Inferior parietal cortex (tissue), 1 donor: ENCODE results near the gene POLA1.

ENCODE experiments used
- DNase-seq: peaks from one replicate; pipeline ENCODE4 v3.0.0-alpha.2; 2016; ENCODE audit errors: extremely low spot score

The POLA1 gene

DNA sequence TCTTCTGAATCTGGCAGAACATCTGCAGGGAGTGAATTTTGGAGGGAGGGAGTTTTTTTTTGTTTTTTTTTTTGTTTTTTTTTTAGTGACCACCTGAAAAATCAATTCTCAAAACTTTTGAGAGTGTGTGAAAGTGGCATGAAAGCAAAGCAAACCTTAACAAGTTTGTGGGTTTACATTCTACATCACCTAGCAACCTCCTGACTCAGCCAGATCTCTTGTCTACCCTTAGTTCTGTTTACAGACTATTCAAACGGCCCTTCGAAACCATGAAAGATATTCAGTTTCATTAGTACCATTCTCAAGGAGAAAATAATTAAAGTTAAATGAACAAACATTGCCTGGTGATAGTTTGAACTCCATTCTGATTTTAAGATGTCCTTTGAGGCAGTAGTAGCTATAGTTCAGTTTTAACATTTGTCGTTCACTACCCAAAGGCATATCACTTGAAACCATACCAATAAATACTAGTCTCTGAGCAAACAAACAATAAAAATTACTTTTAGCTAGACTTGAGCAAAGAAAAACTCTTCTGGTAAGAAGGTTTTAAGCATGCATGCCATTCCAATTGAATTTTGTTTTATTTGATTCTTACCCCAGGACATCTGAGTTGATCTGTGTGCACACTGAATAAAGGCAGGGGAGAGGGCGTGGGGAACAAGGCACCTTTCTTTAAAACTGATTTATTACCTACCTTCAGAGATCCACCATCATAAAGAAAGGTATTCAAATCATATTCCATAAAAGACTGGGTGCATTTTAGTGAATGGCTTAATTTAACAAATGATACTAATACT lies 184.3 kb downstream of the POLA1 start:
- DNase-seq = no peak

DNA sequence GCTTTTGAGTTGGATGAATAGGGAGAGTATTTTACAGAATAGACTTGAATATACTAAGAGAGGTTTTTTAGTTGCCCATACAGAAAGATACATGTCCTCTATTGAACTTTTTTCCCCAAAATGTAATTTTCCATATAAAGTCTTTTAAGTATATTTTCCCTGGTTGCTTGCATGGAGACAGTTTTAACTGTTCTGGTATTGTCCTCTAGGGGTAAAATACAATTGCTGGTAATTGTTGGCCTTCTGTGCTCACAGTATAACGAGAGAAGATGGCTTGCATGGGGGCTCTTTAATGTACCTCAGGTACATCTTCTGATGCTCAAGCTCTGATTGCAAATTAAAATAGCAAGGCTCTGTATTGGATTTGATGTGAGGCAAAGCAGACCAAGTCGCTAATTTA lies 186.0 kb downstream of the POLA1 start:
- no peak for DNase-seq

DNA sequence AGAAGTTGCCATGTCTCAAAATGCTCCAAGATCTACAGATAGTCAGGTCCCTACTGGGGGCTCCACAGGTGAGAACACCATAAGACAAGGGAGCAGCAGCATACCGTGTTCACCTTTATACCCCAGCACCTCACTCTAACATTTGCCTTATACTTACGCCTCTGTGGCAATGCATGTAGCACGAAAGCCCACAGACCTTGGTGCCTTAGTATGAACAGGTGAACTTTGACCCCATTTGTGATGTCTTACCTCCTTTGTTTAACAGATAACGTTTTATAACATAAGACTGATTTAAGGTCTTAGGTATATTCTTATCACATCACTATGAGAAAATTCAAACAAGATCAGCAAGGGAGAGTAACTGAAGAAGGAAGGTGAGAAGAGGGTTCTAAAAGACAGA lies 193.2 kb downstream of the POLA1 start:
- DNase-seq = no peak

DNA sequence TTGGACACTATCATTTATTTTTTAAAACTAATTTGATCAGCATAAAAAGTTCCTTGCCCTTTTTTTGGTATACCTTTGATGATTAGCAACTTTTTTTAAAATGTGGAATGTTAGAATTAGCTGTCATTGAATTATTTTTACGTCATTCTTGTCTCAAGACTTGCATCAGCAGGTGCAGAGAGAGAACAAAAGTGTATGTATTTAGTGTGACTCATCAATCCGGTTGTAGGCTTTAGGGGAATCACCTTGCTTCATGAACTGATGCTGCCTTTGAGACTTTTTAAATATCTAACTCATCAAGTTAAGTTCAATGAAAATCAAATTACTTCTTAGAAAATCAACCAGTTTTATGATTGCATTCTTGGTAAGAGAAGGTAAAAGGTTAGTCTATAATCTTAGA lies 197.0 kb downstream of the POLA1 start:
- DNase-seq = no peak

DNA sequence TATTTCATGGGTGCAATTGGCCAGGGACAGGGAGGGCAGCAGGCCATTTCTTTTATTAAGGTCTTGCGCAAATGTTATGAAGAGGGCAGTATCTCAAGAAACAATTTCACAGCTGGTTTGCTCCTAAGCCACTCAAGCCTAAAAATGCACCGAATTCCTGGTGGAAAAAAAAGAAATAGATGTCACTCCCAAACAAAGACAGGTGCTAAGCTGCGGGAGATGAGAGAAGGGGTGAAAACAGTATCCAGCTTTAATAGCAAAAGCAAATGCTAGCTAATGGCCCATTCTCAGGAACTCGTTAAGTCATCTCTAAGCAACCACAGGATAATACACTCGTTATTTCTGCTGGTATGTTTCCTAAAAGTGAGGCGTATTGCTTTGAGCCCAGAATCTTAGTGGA lies 205.7 kb downstream of the POLA1 start:
- DNase-seq = no peak

DNA sequence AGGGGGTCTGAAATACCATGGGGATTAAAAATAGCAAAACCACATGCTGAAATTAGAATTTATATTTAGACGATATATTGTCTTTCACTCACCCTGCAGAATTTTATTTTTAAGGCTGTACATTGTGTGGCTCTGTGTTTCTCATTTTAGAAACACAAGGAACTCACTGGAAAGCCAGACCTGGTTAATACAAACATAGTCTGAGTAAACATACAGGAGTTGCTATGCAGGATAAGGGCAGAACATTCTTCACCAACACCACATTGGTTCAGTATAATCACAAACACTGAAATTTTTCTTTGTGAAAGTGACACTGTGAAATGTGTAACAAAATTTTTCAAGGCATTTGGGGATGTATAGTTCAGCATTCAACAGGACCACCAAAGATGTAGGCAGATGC lies 206.5 kb downstream of the POLA1 start:
- no peak for DNase-seq

DNA sequence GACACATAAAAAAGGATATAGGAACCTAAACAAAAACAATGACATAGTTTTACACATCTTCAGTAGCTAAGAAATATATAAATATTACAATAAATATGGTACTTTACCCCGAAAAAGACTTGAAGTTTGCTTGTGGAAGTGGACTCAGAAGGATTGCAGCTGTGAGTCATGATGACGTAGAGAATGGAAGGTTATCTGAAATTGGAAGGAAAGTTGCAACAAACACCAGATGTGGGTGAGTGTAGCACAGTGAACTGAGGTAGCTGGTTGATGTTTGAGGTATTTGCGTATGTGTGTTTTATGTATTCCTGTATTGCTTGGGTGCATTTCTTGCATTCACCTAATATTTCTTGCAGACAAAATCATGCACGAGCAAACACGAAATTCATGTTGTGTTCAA lies 209.1 kb downstream of the POLA1 start:
- no peak for DNase-seq

DNA sequence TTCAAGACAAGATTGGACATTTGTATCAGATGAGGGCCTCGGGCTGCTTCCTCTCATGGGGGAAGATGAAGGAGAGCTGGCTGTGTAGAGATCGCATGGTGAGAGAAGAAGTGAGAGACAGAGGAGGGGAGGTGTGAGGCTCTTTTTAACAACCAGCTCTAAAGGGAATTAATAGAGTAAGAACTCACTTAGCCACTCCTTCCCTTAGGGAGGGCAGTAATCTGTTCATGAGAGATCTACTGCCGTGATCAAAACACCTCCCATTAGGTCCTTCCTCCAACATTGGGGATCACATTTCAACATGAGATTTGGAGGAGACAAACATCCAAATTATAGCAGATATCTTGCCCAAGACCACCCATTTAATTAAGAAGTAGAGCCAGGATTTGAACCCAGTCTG lies 225.0 kb downstream of the POLA1 start:
- no peak for DNase-seq

DNA sequence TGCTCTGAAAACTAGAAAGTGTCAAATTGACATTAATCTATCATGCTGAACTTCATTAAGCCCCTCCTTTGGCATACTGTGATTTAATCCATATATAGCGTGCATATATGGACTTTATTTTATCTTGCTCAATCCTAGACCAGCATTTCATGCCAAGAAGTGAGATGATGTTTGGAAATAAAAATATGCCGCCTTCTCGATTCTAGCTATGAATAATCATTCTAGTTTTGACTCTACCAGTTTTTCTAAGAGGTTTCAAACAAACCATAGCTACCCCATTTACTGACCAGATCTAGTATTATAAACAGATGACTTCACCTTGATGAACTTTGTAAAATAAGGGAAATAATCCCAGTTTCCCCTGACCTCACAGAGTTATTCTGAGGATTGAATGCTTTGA lies 227.1 kb downstream of the POLA1 start:
- DNase-seq = no peak

DNA sequence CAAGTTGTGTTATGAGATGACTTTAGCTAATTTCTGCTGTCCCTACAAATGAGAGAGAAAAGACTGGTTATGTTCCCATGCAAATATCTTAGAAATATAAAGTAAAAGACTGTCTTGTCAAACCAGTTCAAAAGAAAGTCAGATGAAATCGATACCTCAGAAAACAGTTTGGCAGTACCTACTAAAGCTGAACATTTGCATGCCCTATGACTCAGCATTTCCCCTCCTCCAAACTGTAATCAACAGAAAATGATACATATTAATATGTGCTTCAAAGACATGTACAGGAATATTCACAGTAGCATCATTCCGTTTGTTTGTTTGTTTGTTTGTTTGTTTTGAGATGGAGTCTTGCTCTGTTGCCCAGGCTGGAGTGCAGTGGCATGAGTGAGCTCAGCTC lies 231.7 kb downstream of the POLA1 start:
- DNase-seq = no peak

DNA sequence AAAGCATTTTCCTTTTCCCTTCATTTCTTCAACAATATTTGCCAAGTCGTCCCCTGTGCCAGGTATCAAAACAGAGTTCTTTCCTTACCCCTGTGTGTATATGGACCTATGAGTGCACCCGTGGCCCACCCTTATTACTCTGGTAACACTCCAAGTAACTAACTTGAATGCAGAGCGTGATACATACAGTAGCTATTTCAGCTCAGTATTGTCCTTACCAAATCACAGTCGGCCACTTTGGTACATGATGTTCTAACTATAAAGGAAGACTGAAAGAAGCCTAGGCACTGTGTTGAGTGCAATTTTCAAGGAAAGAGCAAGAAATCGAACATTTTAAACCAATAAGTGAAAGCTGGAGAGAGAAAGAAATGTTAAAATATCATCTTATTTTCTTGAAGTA lies 233.7 kb downstream of the POLA1 start:
- no peak for DNase-seq

DNA sequence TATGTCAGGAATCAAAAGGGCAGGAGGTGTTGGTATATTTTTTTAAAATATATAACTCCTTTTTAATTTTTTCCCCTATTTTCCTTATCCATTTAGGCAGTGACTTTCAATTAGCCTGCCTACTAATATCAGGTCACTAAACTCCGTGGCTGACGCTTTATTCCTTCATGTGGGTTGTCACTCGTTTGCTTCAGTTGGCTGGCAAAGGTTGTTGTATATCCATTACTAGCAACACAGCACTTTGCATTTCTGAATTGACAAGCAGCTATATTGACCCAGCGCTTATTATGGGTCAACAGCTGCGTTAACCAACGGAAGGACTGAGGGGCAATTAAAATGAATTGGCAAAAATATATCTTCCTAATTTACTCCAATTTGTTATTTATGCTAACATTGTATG lies 234.4 kb downstream of the POLA1 start:
- DNase-seq = no peak

DNA sequence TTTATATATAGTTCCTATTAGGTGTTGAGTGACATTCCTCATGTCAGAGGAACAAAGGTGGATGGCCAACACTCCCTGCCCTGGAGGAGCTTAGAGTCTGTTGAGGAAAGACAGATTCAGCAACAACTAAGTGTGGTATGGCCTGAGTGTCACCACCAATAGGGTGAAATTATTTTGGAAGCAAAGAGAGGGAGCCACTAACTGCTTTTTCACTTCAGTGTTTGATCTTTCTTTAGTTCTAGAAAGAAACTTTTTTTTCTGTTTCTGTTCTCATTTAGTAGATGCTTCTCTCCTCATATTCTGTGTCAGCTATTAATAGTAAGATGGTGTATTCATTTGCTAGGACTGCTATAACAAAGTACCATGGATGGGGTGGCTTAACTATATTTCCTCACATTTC lies 240.6 kb downstream of the POLA1 start:
- DNase-seq = no peak

DNA sequence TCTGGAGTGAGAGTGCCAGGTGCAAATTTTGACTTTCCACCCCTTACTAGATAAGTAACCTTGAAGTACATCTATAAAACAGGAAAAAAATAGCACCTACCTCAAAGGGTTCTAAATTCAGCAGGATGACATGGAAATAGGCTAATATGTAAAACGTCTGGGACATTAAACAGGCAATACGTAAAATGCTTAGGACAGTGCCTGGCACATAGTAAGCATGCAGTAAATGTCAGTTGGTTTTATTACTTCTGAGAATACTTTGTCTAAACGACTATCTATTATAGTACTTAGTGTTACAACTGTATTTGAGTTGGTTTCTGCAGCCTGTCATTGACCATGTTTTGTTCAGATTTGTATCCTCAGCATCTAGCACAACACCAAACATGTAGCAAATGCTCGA lies 251.3 kb downstream of the POLA1 start:
- DNase-seq = no peak

DNA sequence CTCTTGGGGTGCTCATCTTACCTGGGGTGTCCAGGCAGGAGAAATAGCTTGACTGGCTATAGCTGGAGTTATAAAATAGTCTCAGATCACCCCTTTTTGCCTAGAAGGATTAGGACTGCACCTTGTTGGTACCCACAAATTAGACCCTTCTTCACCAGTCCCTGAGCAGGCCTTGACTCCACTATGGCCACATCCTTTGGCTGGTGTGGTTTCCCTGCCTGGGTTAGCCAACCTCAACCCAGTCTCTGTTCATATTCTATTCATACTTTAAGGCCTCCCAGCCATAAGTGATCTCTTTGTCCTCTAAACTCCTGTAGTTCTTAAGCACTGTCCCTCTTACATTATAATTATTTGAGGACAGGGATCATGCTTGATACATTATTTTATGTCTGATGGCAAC lies 252.7 kb downstream of the POLA1 start:
- no peak for DNase-seq

DNA sequence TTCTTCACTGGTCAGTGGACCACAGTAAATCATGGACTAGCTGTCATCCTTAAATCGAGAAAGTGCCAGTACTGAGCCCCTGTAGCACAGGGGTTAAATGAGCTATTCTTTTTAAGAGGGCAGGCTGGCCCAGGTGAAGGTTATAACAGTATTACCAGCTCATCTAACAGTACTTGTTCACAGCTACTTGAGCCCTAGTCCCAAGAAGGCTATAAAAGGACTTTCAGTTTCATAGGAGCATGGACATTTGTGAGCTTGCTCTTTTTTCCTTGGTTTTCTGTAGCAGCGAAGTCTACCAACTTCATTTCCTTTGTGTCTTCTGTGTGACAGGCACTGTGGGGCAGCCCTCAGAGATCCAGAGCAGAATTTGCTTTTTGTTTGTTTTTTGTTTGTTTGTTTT lies 261.0 kb downstream of the POLA1 start:
- DNase-seq = no peak

DNA sequence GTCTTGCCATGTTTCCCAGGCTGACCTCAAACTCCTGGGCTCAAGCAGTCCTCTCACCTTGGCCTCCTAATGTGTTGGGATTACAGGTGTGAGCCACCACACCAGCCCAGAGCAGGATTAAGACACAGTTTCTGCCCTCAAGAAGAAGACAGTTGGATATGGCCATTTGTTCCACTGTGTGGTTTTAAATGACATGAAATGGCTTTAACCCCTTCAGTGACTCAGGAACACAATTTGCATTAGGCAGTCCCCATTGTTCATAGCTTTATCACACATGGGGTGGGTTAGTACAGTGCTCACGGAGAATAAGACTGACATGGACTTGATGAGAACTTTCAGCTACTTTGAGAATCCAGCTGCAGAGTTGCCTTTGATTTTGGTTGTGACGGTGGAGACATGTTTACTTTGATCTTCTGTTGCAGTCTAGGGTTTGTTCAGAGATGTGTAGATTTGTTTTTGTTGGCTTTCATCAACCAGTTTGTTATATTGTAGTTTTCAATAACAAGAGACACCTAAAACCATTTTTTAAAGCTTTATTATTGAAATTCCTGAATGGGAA lies 261.7 kb downstream of the POLA1 start:
- no peak for DNase-seq

DNA sequence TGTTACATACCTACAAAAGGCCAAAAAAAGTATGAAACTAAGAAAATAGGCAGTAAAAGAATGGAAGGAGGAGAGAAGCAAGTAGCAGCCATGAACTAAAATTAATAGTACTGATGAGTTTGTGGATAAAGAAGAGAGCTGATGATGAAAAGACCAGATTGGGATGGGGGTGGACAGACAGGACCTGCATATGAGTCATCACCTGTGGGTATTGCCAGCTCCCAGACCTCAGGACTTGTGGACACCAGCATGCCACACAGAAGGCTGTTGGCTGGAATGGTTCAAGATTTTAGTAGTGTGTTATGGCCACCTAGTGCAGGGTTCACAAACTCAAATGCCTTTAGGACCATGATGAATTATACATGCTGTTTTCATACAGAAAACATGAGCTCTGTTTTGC lies 263.1 kb downstream of the POLA1 start:
- no peak for DNase-seq

DNA sequence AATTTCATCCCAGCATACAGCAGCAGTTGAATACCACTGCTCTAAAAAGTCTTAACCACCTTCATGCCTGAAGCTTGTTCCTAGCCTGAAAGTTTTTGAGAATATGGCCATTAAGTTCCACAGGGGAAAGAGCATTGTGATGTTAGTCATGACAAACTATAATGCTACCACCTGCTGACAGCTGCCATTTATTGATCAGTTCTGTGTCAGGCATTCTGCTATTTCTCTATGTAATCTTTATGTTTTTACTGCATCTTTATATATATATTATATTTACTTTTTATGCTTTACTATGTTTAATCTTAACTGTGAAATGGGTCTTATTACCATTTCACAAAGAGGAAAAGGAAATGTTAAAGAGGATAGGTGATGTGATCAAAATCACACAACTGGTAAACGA lies 268.1 kb downstream of the POLA1 start:
- no peak for DNase-seq

DNA sequence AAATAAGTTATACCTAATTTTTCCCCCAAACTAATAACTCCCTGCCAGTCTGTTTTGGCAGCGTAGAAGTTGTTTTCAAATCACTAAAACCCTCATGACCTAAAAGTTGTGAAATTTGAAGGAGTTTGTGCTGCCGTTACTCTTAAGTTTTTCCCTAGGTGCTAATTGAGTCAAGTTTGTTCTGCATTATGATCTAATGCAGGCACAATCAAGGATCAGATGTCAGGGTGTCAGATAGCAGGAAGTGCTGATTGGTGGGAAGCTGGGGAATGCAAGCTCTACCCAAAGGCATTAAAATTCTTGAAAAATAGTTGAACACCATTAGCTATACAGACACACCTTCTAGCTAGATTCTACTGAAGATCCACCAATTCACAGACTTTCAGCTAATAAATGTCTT lies 270.1 kb downstream of the POLA1 start:
- no peak for DNase-seq

DNA sequence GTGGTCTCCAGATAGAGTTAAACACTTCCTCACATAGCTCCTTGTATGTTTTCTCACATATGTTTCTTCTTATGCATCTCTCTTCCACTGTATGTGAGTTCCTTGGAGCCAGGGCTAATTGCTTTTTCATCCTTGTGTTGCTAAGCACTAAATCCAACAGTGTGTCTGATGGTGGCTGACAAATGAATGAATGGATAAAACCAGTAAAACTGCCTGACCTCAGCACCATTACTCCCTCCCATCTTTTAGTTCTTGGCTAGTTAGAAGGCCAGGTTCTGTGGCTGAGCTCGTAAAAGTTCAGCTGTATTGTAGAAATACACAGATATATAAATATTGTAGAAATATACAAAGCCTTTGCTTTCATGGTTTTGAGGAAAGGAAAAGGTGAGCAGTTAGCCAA lies 271.7 kb downstream of the POLA1 start:
- no peak for DNase-seq

DNA sequence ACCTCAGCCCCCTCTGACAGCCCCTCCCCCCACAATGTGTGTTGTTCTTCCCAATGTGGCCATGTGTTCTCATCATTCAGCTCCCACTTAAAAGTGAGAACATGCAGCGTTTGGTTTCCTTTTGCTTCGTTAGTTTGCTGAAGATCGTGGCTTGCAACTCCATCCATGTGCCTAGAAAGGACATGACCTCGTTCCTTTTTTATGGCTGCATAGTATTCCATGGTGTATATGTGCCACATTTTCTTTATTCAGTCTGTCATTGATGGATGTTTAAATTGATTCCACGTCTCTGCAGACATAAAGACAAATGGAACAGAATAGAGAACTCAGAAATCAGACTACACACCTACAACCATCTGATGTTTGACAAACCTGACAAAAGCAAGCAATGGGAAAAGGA lies 276.1 kb downstream of the POLA1 start:
- DNase-seq = no peak

DNA sequence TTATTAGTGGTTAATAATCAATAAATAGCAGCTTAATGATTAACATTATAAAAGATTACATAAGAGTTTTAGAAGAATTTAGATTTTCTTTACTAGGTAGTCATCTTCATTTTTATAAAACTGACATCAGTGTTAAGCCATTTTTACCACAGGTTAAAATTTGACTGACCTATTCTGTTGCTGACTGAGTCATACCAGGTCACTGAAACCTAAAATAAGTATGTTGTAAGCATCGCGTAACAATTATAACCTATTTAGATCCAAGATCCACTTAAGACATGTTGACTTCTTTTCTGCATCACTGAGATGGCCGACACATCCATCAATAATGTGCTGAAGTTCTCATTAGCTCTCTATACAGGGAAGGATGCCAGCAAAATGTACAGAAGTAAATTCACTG lies 285.4 kb downstream of the POLA1 start:
- DNase-seq = no peak

DNA sequence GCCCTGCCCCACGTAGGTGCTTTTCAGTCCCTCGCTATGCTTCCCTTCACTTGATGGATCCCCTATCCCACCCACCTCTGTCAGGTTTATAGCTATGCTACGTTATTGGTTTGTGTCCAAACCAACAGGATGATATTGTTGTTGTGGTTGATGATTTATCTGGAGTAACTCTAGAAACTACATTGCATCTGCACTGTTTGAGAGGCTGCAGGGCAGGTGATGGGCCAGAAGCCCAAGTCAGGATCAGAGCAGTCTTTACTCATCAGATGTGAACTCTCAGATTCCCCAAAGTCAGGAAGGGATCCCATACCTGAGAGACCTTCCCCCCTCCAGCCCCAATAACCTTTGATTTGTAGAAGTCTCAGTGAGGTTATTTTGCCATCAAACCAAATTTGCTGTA lies 287.3 kb downstream of the POLA1 start:
- no peak for DNase-seq
